ENCODE results near the gene RTP2. TPM values are rescaled to one million over a fixed set of nuclear protein-coding genes. Genes with fewer than 3 reads are reported as not detected.

The RTP2 gene, protein sequence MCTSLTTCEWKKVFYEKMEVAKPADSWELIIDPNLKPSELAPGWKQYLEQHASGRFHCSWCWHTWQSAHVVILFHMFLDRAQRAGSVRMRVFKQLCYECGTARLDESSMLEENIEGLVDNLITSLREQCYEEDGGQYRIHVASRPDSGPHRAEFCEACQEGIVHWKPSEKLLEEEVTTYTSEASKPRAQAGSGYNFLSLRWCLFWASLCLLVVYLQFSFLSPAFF
- not detected in 2 replicates for total RNA-seq (2014; rRNA removed)
- polyA plus RNA-seq (2012) = not detected

DNA sequence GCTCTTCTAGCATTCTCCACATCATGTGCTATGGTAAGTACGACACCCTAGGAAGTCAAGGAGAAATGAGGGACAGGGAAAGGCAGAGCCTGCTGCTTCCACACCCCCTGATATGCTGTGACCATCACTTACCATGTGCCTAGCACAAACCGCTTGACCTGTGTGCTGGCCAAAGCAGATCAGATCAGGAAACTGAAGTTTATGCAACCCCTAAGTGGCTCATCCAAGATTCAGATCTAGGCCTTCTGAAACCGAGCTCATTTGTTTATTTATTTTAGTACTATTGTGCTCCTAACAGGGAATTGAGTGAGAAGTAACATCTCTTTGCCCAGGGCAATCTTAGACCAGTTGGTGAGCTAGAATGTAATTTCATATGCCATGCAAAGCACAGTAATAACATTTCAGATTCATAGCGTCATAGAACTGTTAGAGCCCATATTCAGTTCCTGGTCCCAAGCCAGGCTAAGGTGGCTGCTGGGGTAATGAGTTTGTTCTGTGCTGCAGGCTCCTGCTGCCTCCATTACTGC is at the start of gene RTP2:
Gene RTP2, minus strand, starts transcription at position 51 of the 527 bp plus-strand sequence. CDS start 429 bp downstream, outside the sequence.
- DNase-seq (ENCODE audit: low read depth) = no peak

DNA sequence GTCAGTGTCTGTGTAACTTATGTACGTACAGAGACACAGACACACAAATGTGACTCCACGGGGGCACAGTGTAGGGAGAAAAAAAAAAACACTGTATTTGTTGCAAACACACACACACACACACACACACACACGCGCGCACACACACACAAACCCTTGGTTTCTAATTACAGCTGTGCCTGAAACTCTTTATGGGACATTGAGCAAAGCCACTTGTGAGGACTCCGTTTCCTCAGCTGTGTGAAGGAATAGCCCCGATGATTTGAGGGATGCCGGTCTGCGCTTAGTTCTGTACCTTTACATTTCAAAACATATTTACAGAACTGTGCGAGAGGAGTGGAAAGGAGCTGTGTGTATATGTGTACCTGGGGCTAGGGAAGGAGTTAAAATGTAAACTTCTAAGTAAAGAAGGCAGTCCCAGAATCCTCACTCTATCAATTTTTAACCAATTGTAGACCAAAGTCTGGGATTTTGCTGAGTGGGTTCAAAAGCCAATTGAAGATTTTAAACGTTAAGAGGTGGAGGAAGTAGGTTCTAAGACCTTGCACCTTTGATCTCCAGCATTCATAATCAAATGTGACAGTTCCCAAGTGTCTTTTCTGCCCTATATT is 48.3 kb upstream of the RTP2 start:
- DNase-seq (ENCODE audit: low read depth) = peak; percentile 56

DNA sequence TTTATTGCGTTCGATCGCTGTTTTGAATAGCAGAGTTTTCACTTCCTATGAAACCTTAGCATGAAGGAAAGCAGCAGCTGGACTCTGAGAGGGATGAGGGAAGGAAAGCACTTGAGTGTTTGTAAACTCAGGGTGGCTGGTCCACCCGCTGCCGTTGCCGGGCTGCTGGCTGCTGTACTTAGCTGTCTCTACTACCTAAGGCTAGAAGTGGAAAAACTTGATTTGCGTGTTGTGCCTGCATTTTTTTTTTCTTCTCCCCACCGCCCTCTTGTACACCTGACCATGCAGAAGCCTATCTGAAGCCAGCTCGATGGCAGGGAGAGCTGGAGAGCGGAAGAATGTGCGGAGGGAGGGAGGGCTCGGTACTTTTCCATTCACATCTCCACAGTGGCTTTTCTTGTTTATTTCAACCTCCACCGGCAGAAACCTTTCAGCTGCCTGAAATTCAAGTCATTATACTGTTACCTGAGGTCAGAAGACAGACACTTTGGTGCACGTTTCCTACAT is 47.7 kb upstream of the RTP2 start:
- DNase-seq (ENCODE audit: low read depth) = peak; percentile 91

DNA sequence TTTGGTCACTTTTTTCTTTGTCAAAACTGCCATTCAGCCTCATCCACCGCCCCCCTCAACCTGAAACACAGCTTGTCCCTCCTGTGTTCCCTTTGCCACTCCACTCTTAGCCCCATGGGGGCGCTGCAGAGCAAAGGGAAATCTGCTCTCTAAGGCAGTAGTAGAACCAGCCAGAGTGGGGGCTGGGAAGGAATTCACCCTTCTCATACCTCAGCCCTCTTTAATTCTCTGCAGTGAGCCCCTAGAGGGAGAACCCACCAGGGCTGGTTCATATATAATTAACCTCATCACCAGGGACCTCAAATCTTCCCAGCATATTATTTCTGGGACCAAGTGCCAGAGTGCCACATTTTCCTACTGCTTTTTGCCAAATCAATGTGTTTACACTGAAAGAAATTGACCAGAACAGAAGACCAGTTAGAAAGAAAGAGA is 45.7 kb upstream of the RTP2 start:
- DNase-seq (ENCODE audit: low read depth) = peak; percentile 91

DNA sequence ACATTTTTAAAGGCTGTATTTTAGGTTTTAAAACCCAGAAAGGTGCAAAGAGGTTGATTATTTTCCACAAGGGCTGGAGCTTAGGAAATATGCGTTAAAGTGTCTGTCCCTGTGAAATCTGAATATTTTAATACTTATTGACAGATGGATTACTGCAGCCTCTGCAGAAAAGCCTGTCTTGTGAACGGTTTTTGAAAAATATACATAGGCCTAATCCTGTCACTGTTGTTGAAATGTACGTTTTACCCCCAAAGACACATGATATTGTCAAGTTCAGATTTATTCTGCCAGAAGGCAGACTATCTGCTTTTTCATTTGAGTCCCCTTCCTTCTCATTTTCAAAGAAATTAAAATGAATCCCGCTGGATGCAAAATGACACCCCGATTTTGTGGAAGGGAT is 45.1 kb upstream of the RTP2 start:
- DNase-seq (ENCODE audit: low read depth) = no peak

DNA sequence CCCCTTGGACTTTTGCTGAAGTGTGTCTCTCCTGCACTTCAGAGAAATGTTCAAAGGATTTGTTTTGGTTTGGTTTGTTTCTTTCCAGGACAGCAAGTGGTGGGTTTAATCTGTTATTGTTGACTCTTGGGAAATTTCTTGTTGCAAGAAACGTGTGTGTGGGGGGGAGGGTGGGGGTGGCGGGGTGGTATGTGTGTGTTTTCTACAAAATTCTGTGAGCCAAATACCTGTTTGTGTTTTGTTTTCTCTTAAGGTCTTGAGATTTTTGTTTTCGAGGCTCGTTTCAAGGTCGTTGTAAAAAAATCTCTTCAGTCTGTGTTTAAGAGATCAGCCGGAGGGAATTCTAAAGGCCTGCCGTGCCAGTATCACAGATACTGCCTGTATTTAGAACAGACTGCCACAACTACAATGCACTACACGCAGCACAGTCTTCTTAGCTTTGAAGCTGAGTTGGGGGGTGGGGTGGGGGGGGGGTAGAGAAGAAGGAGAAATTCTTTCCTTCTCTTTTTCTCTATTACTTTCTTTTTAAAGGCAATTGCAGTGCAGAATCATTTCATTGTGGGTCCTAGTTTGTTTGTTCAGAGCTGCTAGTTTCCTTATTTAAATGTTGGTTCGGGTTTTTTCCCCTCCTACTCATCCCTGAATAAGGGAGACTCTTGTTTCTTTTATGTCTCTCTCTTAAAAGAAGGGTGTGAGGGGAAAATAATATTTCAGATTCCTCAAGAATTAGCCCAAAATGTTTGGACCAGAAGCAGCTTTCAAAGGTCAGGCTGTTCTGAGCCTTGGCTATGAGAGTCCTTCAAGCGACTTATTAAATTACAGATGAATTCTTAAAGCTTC is 44.3 kb upstream of the RTP2 start:
- DNase-seq (ENCODE audit: low read depth) = peak; percentile 52

DNA sequence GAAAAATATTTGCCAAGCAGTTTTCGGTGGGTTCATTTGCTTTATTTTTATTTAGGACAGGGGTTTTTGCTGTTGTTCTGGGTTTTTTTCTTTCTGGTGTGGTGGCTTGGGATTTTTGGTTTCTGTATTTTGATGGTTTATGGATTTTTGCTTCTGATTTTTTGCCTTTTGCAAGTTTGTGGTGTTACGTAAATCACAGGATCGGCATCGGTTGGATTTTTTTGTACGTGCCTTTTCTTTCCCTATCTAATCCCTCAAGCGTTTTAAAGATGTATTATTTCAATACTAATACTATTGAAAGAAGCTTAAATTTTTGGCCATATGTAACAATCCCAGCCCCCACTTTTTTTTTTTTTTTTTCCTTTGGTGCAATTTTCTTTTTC is 43.7 kb upstream of the RTP2 start:
- DNase-seq (ENCODE audit: low read depth) = no peak

DNA sequence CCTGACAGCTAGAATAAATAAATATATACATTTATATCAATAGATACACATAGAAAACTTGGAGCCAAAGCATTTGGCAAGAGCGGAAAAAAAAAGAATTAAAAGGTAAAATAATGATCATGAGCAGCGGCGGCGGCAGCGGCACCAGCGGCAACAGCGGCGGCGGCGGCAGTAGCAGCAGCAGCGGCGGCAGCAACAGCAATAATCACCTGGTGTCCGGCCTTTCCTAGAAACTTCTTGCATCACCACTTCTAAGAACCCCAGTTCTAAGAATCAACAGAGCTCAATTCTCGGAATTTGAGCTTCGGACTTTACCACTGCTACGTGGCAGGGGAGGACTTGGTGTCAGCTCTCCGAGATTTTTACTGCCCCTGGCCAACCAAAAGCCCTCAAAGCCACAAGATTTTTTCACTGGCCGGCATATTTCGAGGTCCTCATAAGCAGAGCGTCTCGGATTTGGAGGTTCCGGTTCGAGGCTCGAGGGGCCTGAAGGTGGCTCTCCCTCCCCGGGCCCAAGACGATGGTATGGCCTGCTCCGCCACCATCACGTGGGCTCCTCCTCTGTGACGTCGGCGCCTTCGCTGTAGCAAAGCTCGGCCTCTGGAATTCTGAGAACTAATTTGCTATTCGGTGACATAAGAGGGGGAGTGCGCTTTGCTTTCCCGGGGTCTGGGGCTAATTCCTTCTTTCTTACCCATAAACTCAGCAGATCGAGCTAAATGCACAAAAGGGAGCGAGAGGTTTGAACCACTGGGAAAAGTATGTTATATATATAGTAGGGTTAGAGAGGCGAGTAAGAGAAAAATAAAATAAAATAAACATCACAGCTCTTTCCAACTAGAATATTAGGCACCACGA is 43.1 kb upstream of the RTP2 start, which contains the start of gene BCL6:
Gene BCL6, minus strand, starts transcription at position 268 of the 858 bp plus-strand sequence. CDS start 11,775 bp downstream, outside the sequence.
- DNase-seq (ENCODE audit: low read depth) = peak; percentile 99

DNA sequence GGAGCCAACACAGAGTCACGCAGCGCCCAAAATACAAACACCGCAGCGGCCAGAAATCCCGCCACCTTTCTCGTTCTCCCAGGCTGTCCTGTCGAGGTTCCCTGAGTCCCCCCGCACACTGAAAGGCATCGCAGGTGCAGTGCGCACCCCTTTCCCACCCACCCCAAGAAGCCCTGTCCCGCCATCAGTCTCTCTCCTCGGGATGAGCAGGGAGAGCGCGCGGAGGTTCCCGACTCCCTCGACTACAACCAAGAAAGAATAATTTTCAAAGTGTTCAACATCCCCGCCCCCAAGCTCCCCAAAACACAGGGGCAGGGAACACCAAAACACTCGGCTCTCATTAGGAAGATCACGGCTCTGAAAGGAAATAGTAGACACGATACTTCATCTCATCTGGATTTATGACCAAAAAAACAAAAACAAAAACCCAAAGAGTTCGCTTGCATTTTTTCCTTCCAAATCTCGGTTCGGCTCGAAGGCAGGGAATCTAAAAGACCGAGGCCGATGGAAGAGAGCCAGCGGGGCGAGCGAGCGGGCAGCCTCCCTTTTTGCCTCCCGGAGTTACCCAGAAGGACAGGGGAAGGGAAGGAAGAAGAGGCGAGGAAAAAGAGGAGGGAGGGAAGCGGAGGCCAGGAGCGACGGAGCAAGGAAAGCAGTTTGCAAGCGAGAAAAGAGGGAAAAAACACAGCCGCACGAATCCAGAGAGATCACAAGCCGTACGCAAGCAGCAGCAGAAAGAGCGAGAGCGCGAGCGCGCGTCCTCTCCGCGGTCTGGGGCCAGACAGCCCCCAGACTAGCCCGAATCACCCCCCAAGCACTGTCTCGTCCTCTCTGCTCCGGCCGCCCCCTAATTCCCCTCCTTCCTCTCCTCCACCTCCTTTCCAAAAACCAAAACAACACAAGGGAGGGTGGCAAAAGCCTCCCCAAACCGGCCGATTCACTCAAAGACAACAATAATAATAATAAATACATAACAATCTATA is 42.1 kb upstream of the RTP2 start:
- DNase-seq (ENCODE audit: low read depth) = peak; percentile 42

DNA sequence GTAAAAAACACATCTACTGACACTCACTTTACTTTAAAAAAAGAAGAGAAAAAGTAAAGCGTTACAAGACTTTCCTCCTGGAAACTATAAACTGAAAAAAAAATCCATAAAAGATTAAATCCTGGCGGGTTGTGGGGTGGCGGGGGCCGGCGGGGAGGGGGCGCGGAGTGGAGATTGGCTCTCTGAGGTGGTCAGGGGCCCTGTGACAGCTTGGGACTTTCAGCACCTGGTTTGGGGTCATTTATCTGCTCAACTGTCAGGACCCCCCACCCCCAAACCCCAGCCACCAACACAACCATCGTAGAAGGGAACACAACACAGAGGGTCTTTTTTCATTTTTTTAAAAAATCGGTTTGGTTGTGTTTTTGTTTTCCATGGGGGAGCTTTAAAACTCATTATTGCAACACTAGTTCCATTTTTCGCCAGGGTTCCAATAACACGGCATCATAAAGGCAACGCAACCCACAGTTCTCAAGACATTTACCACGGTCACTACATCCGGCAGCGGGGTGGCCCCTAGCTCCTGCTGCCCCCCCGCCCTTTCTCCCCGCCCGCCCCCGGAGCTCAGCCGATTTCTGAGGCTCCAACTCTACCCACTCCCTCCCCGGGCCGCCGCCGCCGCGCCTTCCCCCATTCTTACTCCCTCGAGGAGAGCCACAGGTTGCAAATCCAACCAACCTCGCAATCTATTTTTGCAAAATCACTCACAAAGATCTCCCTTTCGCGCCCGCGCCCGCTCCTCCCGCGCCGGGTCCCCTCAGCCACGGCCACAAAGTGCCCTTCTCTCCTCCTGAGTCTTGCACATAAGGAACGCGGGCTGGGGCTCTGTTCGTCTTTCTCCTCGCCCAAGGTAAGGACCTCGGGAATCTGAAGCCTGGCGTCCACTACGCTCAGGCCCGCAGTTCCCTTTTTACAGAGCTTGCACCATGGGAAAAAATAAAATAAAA is 41.1 kb upstream of the RTP2 start:
- DNase-seq (ENCODE audit: low read depth) = peak; percentile 59

DNA sequence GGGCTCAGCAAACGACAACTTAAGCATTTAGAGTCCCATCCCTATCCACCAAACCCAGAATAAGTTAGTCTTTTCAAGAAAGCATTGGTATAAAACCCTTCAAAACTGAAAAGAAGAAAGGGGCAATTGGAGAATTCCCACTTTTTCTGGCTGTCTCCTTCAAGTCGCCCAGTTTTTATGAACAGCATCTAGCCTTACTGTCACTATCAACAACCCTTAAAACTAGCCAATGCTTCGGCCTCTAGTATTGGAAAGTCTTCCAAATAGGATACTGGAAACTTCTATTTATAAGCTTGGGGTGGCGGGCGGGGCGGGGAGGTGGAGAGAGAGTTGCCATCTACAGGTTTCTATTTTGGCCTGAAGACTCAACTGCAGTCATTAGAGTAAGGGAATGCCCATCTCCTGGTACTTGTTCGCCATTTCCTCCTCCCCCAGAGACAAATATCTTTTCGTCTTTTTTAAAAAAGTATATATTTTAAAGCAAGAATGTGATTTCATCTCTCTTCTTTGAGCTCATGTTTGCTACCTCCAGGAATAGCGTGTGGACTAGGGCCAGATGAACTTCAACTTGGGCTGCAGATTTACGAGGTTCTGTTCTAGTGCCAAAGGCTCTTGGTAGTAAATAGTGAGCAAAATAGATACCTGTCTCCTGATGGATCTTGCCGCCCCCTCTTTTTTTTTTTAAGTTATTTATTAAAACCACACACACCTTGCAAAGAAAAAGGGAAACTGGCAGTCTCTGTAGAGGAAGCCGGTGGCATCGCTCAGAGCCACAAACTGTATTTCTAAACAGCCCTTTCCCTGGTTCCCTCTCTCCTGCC is 40.2 kb upstream of the RTP2 start:
- peak; percentile 23 for DNase-seq (ENCODE audit: low read depth)

DNA sequence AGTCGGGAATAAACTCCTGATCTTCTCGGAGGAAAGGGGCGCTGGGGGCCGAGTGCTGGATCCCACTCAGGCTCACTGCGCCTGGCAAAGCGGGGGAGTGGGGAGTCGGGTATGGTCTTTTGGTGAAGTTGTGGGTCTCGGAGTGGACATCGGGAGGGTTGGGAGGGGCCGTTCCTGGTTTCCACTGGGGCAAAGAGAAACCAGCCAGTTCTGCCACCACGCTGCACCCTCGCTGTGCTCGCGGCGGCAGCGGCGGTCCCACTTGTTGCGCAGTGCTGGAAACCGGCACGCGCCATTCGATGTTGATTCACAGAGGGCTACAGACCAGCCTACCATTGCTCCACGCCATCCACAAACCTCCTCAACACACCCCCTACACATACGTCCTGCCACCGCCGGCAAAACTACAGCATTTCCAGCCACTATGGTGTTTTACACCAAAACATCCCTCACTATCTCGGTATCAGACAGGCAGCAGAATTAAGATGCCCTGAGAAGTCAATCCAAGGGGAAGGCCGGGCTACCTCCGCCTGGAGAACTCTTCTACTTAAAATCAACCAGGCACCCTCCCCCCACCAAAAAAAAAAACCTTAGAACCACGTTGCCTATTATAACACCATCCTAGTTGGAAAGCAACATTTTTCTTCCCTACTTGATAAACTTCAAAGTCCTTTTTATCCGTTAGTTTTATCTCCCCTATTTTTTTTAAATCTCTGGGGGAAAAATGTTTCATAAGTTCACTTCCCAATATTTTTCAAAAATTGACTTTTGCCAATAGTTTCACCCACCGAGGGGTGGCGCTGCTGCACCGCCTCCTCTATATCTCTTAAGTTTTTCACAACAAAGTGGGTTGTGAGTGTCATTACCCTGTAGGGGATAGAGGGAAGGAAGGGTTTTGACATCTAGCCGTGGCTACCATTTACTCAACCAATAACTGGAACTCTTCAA is 39.3 kb upstream of the RTP2 start:
- peak; percentile 84 for DNase-seq (ENCODE audit: low read depth)

DNA sequence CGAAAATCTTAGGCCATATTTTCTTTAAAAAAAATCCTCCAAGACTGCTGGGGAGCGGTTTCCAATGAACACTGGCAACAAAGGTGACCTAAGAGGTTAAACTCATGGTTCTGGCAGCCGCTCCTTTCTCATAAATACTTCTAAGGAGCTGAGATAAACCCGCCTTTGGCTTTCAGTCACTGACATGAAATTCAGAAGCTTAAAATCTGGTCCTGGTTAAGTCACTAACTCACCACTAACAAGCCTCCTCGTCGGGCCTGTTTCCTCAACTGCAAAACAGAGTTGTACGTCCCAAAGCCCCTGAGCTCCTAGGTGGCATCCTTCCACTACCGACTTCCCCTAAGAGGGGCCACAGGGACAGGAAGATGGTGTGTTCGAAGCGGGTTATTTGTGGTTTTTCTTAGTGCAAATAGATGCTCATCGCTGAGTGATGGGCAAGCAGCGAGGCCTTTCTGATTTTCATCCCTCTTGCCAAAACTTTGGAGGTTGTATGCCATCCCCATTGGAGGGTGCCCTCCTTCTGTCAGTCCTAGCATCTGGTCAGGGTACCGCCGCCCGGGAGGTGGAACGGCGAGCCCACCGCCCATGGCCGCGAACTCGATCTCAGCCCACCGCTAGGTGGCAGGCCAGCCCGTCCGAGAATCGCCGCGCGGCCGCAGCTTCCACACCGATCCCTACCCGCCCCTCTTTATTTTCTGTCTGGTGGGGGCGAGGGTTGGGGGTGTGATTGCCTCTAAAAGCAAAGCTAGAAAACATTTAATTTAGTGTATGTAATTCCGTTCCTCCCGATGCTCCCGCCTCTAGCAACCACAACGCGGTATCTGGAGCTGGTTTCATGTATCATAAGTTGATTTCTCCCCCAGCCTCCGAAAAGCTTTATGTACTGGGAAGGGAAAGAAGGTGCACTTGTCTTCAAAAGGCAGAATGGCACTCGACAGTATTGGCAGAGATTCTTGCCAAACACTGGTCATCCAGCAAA is 38.4 kb upstream of the RTP2 start:
- DNase-seq (ENCODE audit: low read depth) = peak; percentile 54

DNA sequence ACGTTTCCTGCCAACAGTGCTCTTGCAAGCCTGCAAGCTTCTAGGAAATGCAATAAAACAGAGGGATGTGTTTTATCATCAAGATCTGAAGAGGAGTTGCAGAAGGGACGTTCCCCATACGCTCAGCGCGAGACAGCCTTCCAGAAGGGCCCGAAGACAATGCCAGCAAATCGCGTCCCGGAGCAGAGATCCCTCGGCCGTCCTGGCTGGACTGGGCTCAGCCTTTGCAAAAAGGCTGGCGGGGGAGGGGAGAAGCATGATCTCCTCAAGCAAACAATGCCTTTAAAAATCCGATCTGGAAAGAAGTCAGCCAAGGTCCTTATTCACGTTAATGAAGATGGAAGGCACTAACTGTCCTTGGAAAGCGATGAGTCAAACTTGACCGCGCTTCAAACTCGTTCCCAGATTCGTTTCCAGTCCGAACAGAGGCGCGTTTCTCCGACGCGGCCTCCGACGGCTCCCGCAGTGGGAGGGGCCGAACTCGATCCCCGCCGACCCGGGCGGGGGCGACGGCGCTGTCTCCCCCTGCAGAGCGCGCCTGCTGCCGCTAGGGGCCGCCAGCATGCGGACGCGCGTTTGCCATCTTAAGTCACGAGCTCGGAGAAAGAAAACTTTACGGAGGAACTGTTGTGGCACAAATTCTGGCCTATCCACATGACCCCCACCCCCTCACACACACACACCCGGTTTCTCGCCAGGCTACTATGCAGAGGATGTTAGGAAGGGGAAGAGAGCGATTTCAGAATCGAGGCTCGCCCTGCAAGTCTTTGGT is 37.4 kb upstream of the RTP2 start:
- peak; percentile 91 for DNase-seq (ENCODE audit: low read depth)

All from LHCN-M2 (cell line).